Hair follicle dermal papilla cell (primary cell): ENCODE results near the gene CDH3. TPM values are rescaled to one million over a fixed set of nuclear protein-coding genes. Genes with fewer than 3 reads are reported as not detected.

Source experiments
- small RNA-seq: library from RNA; depleted of rRNA; stranded (forward); fragments of <200 nt; gene quantifications from one replicate; pipeline ENCODE3, GENCODE V24; 2012
- total RNA-seq: library from RNA; depleted of rRNA; stranded (reverse); fragments of >200 nt; gene quantifications from 2 replicates; pipeline ENCODE4 v1.2.3, GENCODE V29; 2012

CDH3 gene
- total RNA-seq, result 1.1 and 1.3 TPM in 2 replicates

GRCh38 chr16:68644715-68645493 is at the start of gene CDH3:
Gene CDH3 (plus strand): TSS chr16:68645310. CDS start chr16:68645380, 70 bp downstream.

DNA sequence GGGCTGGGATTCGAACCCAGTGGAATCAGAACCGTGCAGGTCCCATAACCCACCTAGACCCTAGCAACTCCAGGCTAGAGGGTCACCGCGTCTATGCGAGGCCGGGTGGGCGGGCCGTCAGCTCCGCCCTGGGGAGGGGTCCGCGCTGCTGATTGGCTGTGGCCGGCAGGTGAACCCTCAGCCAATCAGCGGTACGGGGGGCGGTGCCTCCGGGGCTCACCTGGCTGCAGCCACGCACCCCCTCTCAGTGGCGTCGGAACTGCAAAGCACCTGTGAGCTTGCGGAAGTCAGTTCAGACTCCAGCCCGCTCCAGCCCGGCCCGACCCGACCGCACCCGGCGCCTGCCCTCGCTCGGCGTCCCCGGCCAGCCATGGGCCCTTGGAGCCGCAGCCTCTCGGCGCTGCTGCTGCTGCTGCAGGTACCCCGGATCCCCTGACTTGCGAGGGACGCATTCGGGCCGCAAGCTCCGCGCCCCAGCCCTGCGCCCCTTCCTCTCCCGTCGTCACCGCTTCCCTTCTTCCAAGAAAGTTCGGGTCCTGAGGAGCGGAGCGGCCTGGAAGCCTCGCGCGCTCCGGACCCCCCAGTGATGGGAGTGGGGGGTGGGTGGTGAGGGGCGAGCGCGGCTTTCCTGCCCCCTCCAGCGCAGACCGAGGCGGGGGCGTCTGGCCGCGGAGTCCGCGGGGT is 92.1 kb downstream of the CDH3 start, which contains the start of gene CDH1:
Gene CDH1 (plus strand): TSS at position 247 of the 684 bp plus-strand sequence. CDS start 124 bp downstream, at position 371.

Small RNA genes within 50 kb of the gene (small RNA-seq; reads per million reads assigned to genes)
- gene HSPE1P5 (not detected), gene RF01233 (not detected), gene RNA5SP429 (not detected)

Other genes starting within 250 kb of the CDH3 start
- 0.24 and 0.49 TPM in 2 replicates for gene SMPD3, start 196.8 kb upstream of the CDH3 start, total RNA-seq
- gene ZFP90, start 106.0 kb upstream of the CDH3 start, total RNA-seq, result 37.5 and 46.5 TPM in 2 replicates
- gene CDH1, start 92.0 kb downstream of the CDH3 start, total RNA-seq, result 2.2 and 3.2 TPM in 2 replicates
- 33.3 and 38.5 TPM in 2 replicates for gene TANGO6, start 198.2 kb downstream of the CDH3 start, total RNA-seq